Keratinocyte (primary cell): ENCODE results near the gene ERC1.

ENCODE experiments used
- EZH2 ChIP-seq: IDR thresholded peaks from one replicate; pipeline ENCODE4 v1.6.1; 2012; ENCODE audit warnings: inconsistent platforms, mild to moderate bottlenecking, low read length, moderate library complexity
- TF ChIP-seq, protein P1 (sequence below), 3 experiments: IDR thresholded peaks in 1 of 3; conservative IDR thresholded peaks in 1 of 3; optimal IDR thresholded peaks in 1 of 3; 2 replicates in 2 of 3; 3 replicates in 1 of 3; pipeline versions ENCODE3 to v1.5.1; 2011; ENCODE audit warnings: low read length in 3 of 3, mild to moderate bottlenecking in 3 of 3, moderate library complexity in 2 of 3, control low read depth in 1 of 3, inconsistent platforms in 1 of 3; ENCODE audit not compliant: insufficient read depth in 2 of 3; ENCODE audit errors: extremely low read depth in 1 of 3

DNA sequence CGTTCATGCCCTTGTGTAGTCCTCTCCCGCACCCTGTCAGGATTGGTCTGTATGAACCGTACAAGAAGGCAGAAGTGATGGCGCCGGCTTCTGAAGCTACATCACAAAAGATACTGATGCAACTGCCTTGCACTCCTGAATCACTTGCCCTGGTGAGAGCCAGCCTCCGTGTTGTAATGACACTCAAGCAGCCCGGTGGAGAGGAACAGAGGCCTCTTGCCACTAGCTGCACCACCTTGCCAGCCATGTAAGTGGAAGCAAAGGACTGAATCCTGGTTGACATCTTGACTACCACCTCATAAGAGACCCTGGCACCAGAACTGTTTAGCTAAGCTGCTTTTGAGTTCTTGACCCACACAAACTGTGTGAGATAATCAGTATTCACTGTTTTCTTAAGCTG lies 266.0 kb downstream of the ERC1 start:
- TF ChIP-seq, protein P1, sequence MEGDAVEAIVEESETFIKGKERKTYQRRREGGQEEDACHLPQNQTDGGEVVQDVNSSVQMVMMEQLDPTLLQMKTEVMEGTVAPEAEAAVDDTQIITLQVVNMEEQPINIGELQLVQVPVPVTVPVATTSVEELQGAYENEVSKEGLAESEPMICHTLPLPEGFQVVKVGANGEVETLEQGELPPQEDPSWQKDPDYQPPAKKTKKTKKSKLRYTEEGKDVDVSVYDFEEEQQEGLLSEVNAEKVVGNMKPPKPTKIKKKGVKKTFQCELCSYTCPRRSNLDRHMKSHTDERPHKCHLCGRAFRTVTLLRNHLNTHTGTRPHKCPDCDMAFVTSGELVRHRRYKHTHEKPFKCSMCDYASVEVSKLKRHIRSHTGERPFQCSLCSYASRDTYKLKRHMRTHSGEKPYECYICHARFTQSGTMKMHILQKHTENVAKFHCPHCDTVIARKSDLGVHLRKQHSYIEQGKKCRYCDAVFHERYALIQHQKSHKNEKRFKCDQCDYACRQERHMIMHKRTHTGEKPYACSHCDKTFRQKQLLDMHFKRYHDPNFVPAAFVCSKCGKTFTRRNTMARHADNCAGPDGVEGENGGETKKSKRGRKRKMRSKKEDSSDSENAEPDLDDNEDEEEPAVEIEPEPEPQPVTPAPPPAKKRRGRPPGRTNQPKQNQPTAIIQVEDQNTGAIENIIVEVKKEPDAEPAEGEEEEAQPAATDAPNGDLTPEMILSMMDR (optimal IDR thresholded peaks at IDR 0.05 in 1 of 3, IDR thresholded peaks at IDR 0.05 in 1 of 3, conservative IDR thresholded peaks at IDR 0.05 in 1 of 3; ENCODE audit: extremely low read depth in 1 of 3, insufficient read depth in 2 of 3, low read length in 3 of 3): no peak
- TF ChIP-seq EZH2: no peak
